Bronchial epithelial cell (primary cell): ENCODE measurements around the gene TMEM132D. TPM values are rescaled to one million over a fixed set of nuclear protein-coding genes. Genes with fewer than 3 reads are reported as not detected.
"Not testable (repeated sequence)": the region's sequence is repeated elsewhere in the genome, so short reads cannot be mapped to it uniquely, and the experiment has no call there.

Experiments
- DNase-seq: peaks from one replicate; pipeline ENCODE4 v3.0.0-alpha.2; 2010; ENCODE audit warnings: low read depth
- FAIRE-seq: peaks from 2 replicates; lab custom pipeline; 2011; peaks lifted over from hg19 to GRCh38; lab: Jason Lieb, UNC
- H3K27me3 ChIP-seq: 2 replicates; pipeline ENCODE4 v1.5.1; 2011; ENCODE audit warnings: low read length; ENCODE audit not compliant: control insufficient read depth, insufficient read depth
- H3K36me3 ChIP-seq: 2 replicates; pipeline ENCODE4 v1.5.1; 2011; ENCODE audit warnings: low read length; ENCODE audit not compliant: control insufficient read depth, insufficient read depth
- H3K4me3 ChIP-seq: 2 replicates; pipeline ENCODE4 v1.5.1; 2011; ENCODE audit warnings: mild to moderate bottlenecking, low read depth, low read length, control low read depth
- CTCF ChIP-seq: IDR thresholded peaks from 2 replicates; pipeline ENCODE4 v1.5.1; 2011; ENCODE audit warnings: mild to moderate bottlenecking, moderate library complexity, low read length, control low read depth, inconsistent platforms; ENCODE audit not compliant: insufficient read depth, severe bottlenecking
- total RNA-seq: library from RNA; depleted of rRNA; stranded (reverse); fragments of >200 nt; gene quantifications from 2 replicates; pipeline ENCODE4 v1.2.1, GENCODE V29; 2014

TMEM132D gene
- total RNA-seq, 1 donor from 2014 or later: not detected

DNA sequence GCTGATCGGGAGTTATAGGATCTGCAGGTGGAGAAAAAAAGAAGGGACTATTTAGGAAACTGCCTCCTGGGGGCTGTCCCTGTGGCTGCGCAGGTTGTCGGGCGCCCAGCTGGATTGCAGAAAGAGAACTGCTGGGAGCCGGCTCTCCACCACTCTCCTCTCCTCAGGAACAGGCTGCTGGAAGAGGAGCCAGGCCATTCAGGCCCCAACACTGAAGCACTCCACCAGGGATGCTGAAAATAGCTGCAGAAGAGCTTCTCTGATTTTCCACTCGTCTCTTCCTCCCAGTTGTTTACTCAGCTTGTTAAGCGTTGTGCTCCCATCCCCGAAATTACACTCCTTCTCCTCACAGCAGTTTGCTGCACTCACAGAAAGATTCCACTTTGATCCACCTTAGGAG is 703.2 kb downstream of the TMEM132D start:
- FAIRE-seq: no peak
- TF ChIP-seq CTCF: no peak
- H3K36me3 ChIP-seq: no peaks in the 10 kb centered on the region
- no peak overlapping the region for H3K4me3 ChIP-seq
- H3K27me3 ChIP-seq: no peaks in the 10 kb centered on the region
- DNase-seq: no peak

- no peaks in the 10 kb centered on the region for H3K36me3 ChIP-seq
- TF ChIP-seq CTCF: no peak
- FAIRE-seq (no peak), DNase-seq (no peak)
- no peak overlapping the region for H3K4me3 ChIP-seq
- no peaks in the 10 kb centered on the region for H3K27me3 ChIP-seq
Observed at GRCh38 chr12:129196927-129197326, 706.9 kb downstream of the TMEM132D start.

GRCh38 chr12:129195081-129195480 is 708.7 kb downstream of the TMEM132D start:
- H3K27me3 ChIP-seq: no peaks in the 10 kb centered on the region
- no peaks in the 10 kb centered on the region for H3K36me3 ChIP-seq
- no peak for DNase-seq
- no peak for TF ChIP-seq CTCF
- H3K4me3 ChIP-seq: no peak overlapping the region
- no peak for FAIRE-seq

DNA sequence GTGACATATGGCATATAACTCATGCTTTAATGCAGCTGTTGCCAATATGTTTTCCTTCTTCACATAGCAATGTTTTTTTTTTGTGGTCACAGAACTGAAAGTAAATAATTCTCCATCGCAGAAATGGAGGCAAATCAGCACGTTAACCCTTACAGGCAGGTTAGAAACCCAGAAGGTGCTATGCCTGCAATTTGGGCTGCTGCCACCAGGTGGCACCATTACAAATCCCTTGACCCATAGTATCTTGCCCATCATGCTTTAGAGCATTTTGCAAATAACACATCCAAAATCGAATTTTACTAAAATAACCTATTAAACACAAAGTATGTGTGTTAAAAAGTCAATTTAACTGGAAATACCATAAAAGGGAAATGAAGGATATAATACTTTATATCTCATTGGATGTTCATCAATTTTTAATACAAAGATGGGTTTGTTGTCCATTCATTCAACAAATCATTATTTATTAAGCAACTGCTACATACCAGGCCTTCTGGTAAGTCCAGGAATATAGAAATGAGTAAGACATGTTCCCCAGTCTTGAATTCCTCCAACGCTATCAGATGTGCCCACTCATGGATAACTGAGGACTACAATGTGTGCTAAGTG is 710.5 kb downstream of the TMEM132D start:
- H3K36me3 ChIP-seq: no peaks in the 10 kb centered on the region
- DNase-seq: peak; percentile 3
- no peak for FAIRE-seq

GRCh38 chr12:129190827-129191226 is 713.0 kb downstream of the TMEM132D start:
- FAIRE-seq (no peak), DNase-seq (no peak)
- Histone ChIP-seq H3K4me3 (no peak overlapping the region), H3K36me3 (no peaks in the 10 kb centered on the region), H3K27me3 (no peaks in the 10 kb centered on the region)
- no peak for TF ChIP-seq CTCF

More for the DNA sequence above, 710.5 kb downstream of the TMEM132D start:
- no peak overlapping the region for H3K4me3 ChIP-seq
- H3K27me3 ChIP-seq: no peaks in the 10 kb centered on the region
- peak; percentile 33 for TF ChIP-seq CTCF

GRCh38 chr12:129189879-129190278 is 713.9 kb downstream of the TMEM132D start:
- H3K27me3 ChIP-seq, FAIRE-seq, H3K36me3 ChIP-seq, DNase-seq, H3K4me3 ChIP-seq: not testable (repeated sequence)
